ENCODE results near the gene TTLL9.

The TTLL9 gene

DNA sequence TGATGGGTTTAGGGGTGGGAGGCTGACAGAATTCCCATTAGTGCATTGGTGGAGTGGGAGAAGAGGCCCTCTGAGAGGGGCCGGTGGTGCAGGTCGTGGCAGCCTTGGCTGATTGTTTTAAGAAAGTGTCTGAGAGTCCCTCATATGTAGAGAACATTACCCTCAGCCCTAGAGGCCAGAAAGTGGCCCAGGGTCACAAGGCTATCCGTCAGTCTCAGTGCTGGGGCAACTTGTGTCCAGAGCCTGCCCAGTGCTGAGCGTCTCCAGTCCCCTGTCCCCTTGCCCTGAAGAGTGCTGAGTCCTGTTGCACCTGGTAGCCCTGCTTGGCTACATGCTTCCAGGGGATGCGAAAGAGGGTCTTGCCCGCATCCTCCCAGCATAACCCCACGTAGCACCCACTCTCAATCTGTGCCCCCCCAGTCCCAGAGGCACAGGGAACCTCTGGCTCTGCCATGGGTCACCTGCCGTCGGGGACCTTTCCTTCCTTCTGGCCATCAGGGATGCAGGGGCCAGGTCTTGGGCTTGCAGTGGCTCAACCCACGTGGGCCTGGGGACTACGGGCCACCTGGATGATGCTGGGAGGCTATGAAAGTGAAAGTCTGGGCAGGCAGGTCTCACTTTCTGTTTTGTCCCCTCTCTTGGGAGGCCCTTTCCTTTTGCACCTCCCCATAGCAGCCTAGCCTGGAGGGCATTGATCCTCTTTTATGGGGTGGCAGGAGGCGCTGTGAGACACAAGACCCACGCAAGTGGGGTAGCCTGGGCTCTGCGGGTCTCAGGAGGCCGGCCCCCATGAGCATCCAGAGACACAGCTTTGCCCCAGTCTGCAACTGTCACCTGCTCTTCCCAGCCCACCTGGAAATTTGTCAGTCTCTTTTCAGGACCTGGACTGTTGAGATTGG, 12.3 kb upstream of the TTLL9 start:
- DNase-seq (ENCODE audit: low read depth): no peak

DNA sequence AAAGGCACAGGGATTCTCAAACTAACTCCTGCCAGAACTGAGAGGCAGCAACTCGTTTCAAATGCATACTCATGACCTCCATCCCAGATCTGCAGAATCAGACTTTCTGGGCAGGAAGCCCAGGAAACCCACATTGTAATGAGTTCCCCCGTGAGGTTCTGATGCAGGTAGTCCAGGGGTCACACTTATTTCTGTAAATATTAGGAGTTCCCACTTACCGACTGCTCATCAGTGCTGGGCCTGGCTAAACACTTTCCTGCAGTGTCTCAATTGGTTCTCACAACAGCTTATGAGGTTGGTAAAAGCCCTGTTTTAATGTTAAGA, 11.7 kb upstream of the TTLL9 start:
- DNase-seq (ENCODE audit: low read depth): no peak

DNA sequence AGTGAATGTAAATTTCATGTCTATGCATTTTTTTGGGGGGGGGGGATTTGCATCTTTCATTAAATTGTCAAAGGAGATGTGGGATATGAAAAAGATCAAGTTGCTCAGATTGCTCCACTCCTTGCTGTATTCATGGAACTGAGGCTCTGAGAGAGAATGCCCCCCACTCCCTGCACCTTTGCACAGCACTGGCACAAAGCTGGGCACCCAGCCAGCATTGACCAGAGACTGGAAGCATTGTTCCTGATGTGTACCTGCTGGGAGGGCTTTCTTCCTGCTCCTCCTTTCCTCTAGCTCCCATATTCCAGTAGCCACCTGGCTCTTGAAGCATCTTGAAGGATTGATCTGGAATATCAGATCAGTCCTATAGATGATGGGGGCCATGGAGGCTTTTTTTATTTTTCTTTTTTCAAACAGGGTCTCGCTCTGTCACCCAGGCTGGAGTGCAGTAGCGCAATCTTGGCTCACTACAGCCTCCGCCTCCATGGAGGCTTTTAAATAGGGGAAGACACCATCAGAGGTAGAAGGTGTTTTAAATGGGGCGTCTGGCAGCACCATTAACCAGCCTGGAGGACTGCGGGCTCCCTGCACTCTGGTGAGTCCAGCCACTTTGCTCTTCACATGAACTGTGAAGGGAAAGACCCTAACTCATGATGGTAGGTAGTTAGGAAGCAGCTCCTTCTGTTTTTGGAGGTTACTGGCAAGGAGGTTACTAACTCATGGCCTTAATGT, 11.0 kb upstream of the TTLL9 start:
- DNase-seq (ENCODE audit: low read depth): no peak

DNA sequence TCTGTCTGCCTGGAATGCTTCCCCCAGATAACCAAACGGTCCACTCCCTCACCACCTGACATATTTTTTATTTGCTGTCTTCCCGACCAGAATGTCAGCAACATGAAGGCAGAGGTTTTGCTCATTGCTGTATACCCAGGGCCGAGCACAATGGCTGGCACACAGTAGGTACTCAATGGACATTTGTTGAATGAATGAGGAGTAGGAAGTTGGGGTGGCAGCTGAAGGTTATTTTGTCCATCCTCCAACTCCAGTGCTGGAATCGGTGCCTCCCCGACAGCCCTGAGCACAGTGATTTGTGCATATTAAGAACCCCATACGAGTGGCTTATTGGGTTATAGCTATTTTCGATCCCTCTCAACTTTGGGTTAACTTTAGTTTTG, 10.4 kb upstream of the TTLL9 start:
- no peak for DNase-seq (ENCODE audit: low read depth)

DNA sequence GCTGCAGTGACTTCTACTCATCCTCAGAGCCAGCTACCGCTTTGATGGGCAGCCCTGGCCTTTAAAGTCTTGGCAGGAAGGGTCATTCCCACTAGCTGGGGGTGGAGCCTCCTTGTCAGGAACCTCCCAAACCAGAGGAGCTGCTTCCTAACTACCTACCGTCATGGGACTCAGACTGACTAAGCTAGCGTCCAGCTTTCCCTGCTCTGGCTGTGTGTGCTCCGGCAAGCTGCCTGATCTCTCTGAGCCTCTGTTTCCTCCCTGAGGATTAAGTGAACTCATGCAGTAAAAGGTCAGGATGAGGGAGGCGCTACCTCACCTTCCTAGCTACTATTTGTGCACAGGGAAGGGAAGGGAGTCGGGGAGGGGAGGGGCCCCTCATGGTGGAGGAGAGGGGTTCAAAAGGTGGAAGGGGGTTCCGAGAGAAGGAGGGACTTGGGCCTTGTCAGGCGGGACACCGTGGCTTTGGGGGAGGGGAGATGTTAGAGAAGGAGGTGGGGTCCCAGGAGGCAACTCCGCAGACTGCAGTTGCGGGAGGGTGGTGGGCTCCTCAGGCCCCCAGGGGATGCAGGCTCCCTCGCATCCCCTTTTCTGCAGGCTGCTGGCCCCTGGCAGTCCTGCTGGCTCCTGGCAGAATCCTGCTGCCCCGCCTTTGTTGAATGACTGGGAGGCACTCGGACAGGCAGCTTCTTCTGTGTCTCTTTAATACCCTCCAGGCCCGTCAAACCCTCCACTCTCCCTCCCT, 9.9 kb upstream of the TTLL9 start:
- DNase-seq (ENCODE audit: low read depth): peak; percentile 11

DNA sequence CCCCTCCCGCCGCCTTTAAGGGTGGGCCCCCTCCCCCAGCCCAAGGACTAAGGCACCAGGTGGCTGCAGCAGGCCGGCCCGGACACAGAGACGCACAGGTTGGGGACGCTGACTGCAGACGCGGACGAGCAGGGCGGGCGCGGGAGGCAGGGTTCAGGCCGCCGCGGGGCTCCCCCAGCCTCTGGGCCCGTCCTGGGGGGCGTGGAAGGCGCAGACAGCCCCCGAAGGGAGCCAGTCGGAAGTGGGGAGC, 9.4 kb upstream of the TTLL9 start:
- no peak for DNase-seq (ENCODE audit: low read depth)

DNA sequence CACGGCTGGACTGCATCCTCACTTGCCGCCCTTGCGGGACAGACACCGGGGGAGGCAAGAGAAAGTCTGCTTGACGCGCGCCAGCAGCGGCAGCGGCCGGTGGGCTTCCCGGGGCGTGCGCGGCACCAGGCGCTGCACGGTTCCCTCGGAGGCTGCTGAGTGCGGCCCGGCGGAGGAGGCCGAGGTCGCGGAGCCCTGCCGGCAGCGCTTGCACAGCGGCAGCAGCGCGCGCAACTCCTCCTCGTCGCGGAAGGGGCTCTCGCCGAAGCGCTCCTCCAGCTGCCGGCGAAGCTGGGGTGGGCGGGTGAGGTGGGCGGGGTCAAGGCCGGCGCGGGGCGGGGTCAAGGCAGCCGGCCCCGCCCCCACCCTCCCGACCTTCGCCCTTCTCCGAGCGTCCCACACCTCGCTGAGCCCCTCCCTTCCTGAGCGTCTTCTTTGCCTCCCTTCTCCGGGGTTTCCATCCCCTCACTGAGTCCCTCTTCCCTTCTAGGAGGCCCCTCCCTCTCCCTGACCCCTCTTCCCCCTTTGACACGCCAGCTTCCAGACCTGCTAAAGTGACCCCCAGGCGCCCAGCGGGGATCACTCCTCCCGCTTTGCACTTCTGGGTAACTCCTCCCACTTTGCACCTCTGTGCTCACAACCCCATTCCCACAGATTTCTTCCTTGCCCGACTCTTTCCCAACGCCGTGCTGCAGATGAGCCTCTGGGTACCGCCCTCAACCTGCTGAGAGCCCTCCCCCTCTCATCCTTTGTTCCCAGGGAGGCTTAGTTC, 8.9 kb upstream of the TTLL9 start:
- DNase-seq (ENCODE audit: low read depth): peak; percentile 44

DNA sequence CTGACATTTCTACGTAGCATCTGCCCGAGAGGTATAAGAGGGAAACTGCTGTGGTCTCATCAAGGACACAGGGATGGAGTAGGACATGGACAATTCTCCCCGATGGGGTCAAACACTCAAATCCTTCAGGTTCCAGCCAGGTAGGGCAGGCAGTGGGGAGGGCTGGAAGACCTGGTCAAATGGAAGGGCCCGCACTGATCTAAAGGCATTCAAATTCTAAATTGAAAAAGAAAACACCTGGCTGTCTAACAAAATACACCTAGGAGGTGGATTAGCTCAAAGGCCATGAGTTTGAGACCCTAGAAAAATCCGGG, 8.3 kb upstream of the TTLL9 start:
- DNase-seq (ENCODE audit: low read depth): no peak

DNA sequence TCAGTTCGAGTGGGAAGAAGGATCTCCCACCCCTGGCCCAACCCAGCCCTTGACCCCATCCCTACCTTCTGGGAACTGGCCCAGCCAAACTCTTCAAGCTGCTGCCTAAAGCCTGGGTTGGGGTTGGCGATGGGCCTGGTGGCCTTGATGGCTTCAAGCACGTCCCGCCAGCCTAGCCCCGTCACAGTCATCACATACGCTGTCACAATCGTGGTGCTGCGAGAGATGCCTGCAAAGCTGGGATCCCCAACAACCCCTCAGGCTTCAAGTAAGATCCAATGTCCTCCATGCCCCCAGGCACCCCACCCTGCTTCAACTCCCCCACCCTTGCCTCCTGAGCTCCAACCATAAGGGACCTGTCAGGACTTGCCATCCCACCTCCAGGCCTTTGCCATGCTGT, 7.9 kb upstream of the TTLL9 start:
- DNase-seq (ENCODE audit: low read depth): no peak

DNA sequence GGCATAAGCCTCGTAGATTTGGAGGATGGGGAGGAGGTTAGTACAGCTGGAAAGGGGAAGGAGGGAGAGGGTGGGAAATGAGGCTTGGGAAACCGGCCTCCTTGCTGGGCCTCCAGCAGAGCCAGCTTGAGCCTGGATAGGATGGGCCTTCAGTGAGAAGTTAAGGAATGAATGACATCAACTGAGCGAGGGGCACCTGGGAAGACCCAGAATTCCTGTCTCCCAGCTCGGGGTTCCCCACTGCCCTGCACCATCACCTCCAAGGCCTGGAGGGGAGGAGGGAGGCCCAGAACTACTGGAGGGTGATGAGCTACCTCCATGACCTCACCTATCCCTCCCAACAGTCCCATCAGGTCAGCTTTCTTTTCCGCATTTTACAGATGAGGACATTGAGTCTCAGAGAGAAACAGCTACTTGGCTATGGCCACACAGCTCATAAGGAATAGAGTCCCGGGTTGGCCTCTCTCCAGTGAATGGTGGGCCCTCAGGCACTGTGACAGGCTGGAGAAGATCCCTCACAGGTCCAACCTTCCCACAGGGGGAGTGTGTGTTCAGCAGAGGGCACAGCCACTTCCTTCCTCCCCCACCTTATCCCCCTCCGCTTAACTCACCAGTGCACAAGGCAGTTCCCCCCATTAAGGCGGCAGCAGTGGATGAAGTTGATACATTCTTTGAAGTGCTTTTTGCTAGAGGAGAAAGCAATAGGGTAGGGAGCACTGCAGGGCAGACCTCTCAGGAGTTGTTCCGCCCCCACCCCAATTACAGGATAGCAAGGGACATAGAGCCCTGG, 6.9 kb upstream of the TTLL9 start:
- DNase-seq (ENCODE audit: low read depth): no peak

DNA sequence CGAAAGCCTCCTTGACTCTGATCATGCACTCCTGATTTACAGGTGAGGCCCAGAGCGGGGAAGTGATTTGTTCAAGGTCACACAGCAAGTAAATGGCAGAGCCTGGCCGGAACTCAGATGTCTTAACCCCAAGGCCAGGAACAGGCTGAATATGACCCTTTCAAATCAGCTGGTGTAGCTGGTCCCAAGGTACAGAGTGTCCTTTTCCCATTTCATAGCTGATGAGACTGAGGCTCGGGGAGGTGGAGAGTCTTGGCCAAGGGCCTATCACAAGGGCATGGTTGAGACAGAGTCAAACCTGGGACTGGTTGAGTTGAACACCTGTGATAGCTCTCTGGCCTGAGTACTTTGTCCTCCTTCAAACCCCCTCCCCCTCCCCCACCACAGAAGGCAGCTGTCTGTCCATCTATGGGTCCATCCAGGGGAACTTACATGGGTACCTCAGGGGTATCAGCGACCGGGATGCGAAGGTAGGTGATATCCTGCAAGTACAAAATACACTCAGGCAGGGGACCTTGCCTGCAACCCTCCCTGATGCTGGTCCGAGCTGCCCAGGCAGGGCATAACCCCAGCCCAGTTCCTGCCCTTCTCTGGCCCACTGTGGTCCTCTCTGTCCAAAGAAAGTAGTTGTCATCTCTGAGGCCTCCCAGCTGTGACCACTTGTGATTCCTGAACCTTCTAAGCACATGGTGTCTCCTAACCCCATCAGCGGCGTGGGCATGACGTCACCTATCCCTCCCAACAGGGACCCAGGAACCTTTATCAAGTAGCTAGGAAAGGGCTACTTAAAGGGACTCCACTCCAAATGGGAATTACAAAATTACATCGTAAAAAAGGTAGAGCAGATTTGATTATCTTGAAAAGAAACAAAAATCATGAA, 5.7 kb upstream of the TTLL9 start:
- no peak for DNase-seq (ENCODE audit: low read depth)

DNA sequence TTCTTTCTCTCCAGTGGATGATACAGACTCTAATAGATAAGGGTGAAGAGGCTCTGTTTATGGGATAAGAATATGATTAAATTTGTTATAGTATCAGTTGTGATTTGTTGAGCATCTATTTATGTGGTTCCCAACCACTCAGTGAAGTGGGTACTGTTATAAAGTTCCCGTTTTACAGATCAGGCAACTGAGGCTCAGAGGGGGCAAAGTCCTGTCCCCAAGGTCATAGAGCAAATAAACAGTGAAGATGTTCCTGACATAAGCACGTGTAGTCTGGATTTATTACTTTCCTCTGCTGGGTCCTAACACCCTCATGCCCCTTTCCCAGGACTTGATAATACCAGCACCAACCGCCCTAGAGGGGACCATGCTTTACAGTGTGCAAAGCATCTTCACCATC, 4.2 kb upstream of the TTLL9 start:
- no peak for DNase-seq (ENCODE audit: low read depth)

DNA sequence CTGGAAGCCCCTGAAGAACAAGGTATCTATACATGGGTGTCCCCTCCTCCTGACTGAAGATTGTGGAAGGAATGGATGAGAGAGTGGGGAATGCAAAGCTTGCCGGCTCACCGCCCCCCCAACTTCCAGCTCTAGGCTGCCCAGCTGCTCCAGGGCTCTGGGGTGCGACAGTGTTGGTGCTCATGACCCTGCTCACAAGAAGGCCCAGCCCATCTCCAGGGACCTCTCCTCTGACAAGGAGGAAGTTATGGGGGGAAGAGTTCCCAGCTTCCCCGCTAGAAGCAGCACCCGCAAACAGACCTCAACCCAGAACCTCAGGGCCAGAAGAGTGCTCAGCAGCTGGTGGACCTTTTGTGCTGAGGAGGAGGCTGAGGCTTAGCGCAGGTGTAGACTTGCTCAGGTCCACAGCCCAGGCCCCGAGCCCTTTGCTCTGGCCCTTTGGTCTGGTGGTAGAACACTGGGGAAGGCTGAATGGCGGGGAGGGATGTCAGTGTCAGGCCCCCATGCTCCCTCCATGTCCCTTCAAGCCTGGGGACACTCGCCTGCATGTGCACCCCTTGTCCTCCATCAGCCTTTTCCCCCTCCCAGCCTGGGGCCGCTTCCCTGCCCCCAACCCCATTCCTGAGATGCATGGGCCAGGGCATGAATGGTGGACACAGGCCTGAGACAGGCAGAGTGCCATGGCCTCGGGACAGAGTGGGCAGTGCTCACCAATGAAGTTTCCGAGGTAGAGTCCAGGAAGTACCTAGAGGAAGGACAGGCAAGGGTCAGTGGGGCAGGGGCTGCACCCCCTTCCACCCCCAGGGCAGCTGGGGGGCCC, 1.4 kb upstream of the TTLL9 start:
- DNase-seq (ENCODE audit: low read depth): no peak

DNA sequence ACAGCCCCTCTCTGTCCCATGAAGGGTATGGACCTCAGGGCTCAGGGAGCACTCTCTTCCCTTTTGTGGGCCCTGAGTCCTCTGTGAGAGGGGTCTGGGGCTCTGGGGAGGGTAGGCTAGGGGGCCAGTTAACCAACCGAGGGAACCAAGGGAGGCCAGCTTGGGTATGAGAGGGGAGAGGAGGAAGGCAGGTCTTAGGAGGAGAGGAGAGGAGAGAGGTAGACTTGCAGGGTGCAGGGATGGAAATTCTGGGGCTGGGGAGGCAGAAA, 827 bp upstream of the TTLL9 start:
- DNase-seq (ENCODE audit: low read depth): no peak

DNA sequence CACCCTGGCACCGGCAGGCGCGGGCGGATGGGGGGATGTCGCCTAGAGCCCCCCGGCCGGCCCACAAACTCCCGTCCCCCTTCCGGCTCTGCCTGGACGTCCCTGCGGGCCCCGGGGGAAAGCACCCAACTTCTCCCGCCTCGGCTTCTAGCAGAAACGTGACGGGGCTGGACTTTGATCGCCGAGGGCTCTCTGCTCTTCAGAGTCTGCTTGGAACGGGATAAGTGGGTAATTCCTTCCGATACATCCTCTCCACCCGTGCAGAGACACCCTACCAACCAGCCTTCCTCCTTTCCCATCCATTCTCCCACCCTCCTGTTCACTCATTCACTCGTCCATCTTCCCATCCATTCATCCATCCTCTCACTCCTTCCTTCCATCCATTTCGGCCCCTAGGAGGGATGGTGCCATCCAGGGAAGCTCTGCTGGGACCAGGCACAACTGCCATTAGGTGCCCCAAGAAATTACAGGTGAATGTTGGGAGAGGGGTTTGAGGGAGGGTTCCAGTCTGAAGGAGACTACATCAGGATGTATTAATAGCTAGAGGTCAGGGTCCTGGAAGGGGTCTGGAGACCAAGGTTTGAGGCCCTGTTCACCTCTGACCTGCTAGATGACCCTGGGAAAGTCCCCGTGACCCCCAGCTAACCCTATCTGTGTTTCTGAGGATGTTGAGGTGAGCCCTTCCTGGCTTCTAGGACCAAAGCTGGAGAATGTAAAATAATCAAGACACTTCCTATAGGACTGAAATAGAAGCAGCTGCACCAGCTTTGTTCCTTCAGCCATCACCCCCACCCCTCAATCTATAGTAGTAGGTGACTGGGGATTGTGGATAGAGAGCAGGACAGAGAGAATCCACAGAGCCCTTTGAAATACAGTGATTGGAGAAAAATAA, 538 bp downstream of the TTLL9 start:
- DNase-seq (ENCODE audit: low read depth): no peak

DNA sequence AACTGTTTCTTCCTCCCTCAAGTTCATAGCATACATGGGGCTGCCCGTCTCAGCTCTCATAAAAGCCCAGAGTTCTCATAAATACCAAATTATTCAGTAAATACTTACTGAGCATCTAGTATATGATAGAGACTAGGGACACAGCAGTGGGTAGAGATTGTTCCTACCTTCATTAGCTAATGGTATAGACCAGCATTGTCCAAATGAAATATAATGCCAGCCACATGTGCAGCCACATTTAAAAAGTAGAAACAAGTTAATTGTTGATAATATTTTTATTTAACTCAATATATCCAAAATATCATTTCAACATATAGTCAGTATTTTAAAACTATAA, 1.2 kb downstream of the TTLL9 start:
- DNase-seq (ENCODE audit: low read depth): no peak

DNA sequence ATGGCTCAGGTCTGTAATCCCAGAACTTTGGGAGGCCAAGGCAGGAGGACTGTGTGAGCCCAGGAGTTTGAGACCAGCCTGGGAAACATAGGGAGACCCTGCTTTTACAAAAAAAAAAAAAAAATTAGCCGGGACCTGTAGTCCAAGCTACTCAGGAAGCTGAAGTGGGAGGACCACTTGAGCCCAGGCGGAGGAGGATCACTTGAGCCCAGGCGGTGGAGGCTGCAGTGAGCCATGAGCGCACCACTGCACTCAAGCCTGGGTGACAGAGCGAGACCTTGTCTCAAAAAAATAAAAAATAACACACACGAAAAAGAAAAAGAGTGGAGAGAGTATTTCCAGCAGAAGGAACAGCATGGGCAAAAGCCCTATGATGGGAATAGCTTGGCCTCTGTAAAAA, 2.0 kb downstream of the TTLL9 start:
- no peak for DNase-seq (ENCODE audit: low read depth)

DNA sequence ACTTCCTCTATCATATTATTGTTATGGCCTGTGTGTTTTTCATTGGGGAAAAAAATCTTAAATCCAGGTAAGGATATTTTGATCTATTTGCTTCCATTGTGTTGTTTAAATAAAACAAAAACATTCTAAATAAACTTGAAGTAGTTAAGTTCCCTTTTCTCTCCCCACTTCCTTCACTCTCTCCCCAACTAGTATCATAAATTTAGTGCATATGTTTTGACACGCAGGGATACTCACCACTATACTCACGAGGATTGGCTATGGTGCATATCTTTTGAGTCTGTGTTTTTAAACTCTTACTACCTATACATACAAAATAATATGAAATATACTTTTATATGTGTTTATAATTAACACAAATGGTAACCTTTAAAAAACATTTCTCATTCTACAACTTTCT, 5.2 kb downstream of the TTLL9 start:
- no peak for DNase-seq (ENCODE audit: low read depth)

DNA sequence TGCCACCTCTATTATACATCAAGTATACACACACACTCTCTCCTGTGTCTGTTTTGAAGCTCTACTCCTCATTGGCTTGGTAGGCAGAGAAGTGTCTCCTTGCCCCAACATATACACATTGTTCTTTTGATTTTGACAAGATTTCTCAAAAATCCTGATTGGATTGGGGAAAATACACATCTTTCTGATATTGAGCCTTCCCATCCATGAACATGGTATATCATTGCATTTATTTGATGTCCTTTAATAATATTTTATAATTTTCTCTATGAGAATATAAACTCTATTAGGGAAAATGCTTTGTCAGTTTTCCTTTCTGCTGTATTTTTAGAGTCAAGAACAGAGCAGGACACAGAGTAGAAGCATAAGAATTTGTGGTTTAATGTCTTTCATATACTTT, 7.2 kb downstream of the TTLL9 start:
- DNase-seq (ENCODE audit: low read depth): no peak
